ENCODE data around the gene RRP7A.
"Not testable (repeated sequence)": the region's sequence is repeated elsewhere in the genome, so short reads cannot be mapped to it uniquely, and the experiment has no call there.

The RRP7A gene

DNA sequence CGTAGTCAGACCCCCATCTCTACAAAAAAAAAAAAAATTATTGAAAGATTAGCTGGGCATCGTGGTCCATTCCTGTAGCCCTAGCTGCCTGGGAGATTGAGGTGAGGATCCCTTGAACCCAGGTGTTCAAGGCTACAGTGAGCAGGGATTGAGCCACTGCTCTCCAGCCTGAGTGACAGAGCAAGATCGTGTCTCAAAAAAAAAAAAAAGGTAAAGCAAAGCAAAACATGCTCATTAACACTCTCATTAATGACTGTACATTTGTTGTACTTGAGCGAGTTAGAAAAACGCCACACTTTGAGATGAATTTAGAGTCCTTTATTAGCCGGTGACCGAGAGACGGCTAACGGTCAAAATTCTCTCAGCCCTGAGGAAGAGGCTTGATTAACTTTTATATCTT is 28.0 kb upstream of the RRP7A start:
- TF ChIP-seq, protein P1, sequence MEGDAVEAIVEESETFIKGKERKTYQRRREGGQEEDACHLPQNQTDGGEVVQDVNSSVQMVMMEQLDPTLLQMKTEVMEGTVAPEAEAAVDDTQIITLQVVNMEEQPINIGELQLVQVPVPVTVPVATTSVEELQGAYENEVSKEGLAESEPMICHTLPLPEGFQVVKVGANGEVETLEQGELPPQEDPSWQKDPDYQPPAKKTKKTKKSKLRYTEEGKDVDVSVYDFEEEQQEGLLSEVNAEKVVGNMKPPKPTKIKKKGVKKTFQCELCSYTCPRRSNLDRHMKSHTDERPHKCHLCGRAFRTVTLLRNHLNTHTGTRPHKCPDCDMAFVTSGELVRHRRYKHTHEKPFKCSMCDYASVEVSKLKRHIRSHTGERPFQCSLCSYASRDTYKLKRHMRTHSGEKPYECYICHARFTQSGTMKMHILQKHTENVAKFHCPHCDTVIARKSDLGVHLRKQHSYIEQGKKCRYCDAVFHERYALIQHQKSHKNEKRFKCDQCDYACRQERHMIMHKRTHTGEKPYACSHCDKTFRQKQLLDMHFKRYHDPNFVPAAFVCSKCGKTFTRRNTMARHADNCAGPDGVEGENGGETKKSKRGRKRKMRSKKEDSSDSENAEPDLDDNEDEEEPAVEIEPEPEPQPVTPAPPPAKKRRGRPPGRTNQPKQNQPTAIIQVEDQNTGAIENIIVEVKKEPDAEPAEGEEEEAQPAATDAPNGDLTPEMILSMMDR (IDR thresholded peaks at IDR 0.05; ENCODE audit: insufficient read depth, missing control alignments): no peak
- DNase-seq (ENCODE audit: insufficient read length, low spot score): no peak
- FAIRE-seq: no peak

DNA sequence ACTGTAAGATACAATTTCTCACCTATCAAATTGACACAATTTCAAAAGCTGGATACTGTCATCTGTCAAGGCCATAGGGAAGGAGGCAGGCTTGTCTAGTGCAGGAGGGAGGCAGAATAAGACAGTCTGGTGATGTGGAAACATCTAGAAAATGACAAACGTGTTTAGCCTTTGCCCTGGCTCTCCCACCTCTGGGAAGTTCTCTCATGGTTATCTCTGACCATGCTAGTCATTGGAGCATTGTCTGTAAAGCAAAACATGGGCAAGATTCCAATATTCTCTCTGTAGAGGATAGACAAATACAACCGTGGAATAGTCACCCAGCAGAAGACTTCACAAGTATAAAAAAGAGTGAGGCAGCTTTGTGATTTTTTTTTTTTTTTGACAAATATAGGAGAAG is 25.1 kb upstream of the RRP7A start:
- TF ChIP-seq, protein P1 (IDR thresholded peaks at IDR 0.05; ENCODE audit: insufficient read depth, missing control alignments): no peak
- FAIRE-seq: no peak
- DNase-seq (ENCODE audit: insufficient read length, low spot score): no peak

DNA sequence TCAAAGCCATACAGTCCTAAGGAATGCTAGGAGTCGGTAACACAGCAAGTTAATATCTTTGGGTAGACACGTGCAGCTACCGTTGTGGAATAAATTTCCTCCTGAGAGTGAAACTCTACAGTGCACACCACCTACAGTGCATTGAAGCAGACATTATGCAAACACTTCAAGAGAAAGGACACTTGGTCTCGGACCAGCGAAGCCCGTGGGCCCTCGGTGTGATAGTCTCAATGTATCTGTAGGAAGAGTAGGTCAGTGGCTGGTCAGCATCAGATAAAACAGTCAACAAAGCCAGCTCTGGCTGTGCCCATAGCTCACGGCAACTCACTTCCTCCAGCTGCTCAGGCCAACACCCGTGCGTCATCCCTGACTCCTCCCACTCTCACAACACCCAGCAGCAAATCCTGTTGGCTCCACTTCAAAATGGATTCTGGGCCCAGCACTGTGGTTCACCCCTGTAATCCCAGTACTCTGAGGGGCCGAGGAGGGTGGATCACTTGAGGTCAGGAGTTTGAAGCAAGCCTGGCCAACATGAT is 19.7 kb upstream of the RRP7A start:
- DNase-seq (ENCODE audit: insufficient read length, low spot score): not testable (repeated sequence)

DNA sequence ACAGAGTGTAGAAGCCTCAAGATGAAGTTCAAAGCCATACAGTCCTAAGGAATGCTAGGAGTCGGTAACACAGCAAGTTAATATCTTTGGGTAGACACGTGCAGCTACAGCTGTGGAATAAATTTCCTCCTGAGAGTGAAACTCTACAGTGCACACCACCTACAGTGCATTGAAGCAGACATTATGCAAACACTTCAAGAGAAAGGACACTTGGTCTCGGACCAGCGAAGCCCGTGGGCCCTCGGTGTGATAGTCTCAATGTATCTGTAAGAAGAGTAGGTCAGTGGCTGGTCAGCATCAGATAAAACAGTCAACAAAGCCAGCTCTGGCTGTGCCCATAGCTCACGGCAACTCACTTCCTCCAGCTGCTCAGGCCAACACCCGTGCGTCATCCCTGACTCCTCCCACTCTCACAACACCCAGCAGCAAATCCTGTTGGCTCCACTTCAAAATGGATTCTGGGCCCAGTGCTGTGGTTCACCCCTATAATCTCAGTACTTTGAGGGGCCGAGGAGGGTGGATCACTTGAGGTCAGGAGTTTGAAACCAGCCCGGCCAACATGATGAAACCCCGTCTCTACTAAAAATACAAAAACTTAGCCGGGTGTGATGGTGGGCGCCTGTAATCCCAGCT is 17.7 kb upstream of the RRP7A start:
- DNase-seq (ENCODE audit: insufficient read length, low spot score); FAIRE-seq: not testable (repeated sequence)

More for the DNA sequence above, 19.7 kb upstream of the RRP7A start:
- FAIRE-seq: not testable (repeated sequence)

DNA sequence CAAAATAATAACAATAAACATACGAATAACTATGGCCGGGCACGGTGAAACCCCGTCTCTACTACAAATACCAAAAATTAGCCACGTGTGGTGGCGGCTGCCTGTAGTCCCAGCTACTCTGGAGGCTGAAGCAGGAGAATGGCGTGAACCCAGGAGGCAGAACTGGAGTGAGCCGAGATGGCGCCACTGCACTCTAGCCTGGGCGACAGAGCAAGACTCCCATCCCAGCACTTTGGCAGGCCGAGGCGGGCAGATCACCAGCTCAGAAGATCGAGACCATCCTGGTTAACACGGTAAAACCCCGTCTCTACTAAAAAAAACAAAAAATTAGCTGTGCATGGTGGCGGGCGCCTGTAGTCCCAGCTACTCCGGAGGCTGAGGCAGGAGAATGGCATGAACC is 17.0 kb upstream of the RRP7A start:
- DNase-seq (ENCODE audit: insufficient read length, low spot score); FAIRE-seq: not testable (repeated sequence)

DNA sequence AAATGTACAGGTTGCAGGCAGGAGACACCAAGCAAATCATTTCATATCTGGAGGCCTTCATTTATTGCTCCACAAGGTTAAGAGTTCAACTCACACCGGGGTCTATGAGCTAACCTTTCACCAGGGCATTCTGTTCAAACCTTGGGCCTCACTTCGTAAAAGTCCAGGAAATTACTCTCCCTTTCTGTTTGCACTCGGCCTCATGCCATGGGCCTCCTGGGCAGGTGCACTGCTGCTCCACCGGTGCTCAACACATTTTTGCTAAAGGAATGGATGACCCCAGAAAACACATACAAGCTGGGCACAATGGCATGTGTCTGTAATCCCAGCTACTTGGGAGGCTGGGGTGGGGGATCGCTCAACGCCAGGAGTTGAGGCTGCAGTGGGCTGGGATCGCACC is 16.6 kb upstream of the RRP7A start:
- TF ChIP-seq, protein P1 (IDR thresholded peaks at IDR 0.05; ENCODE audit: insufficient read depth, missing control alignments): no peak
- no peak for DNase-seq (ENCODE audit: insufficient read length, low spot score)
- FAIRE-seq: no peak

DNA sequence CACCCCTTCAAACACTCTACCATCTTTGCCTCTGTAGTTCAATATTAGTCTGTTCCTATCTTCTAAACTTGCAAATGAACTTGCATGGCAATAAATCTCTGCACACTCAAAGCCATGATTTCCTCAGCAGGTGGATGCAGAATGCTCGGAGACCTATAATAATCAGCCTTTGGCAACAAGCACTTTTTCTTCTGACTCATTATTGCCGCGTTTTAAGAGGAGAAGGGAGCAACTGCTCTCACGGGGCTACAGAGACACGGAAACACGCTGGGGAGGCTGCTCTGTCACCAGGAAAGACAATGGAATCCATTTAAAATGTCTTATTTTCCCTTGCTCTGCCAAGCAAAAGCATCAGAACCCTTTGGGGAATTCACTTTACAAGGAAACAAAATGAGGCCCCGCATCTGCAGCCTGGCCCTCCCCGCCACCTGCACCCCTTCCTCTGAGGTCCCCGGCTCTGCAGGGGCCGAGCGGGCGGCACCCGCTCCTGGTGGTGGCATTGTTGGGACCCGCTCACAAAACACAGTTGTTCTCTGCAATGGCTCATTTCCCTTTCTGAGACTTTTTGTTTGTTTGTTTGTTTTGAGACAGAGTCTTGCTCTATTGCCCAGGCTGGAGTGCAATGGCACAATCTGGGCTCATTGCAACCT is 15.6 kb upstream of the RRP7A start:
- FAIRE-seq; DNase-seq (ENCODE audit: insufficient read length, low spot score): not testable (repeated sequence)

DNA sequence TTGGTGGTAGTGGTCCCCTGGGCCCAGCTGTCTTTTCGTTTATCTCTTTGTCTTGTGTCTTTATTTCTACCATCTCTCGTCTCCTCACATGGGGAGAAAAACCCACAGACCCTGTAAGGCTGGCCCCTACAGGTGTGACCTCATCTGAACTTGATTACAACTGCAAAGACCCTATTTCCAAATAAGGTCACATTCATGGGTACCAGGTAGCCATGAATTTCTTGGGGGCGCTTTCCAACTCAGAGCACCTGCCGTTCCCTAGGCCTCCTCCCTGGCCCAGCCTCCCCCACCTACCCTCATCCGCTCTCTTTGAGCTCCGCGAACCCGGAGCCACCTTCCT is 14.0 kb upstream of the RRP7A start:
- DNase-seq (ENCODE audit: insufficient read length, low spot score): no peak
- TF ChIP-seq, protein P1 (IDR thresholded peaks at IDR 0.05; ENCODE audit: insufficient read depth, missing control alignments): no peak

DNA sequence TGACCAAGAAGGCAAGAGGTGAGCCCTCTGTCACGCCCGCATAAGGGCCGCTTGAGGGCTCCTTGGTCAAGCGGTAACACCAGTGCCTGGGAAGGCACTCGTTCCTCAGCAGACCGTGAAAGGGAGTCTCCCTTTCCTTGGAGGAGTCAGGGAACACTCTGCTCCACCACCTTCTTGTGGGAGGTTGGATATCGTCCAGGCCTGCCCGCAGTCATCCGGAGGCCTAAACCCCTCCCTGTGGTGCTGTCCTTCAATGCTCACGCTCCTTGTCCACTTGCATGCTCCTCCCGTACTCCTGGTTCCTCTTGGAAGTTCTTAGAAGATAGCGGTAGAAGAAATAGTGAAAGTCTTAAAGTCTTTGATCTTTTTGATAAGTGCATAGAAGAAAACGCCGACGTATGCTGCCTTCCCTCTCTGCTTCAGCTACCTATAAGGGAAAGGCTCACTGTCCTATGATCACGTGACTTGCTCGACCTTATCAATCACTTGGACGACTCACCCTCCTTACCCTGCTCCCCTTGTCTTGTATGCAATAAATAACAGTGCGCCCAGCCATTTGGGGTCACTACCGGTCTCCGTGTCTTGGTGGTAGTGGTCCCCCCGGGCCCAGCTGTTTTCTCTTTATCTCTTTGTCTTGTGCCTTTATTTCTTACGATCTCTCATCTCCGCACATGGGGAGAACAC is 11.9 kb upstream of the RRP7A start:
- FAIRE-seq; DNase-seq (ENCODE audit: insufficient read length, low spot score): not testable (repeated sequence)

More for the DNA sequence above, 14.0 kb upstream of the RRP7A start:
- no peak for FAIRE-seq

DNA sequence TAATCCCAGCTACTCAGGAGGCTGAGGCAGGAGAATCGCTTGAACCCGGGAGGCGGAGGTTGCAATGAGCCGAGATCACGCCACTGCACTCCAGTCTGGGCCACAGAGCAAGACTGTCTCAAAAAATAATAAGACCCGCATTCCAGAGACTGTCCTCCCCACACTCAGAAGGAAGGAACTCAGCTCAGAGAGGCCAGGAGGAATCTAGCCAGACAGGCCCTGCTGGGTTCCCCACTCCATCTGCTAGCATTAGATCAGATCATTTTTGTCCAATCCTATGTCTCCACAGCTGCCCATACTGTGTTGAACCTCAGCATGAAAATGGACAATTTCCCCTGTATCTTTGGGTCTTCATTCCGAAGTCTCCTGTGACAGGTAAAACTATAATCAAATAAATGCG is 9.8 kb upstream of the RRP7A start:
- FAIRE-seq: not testable (repeated sequence)

More for the DNA sequence above, 9.8 kb upstream of the RRP7A start:
- not testable (repeated sequence) for DNase-seq (ENCODE audit: insufficient read length, low spot score)
